HG03196 (cell line): ENCODE results near the gene MZB1.
"Not testable (repeated sequence)": the region's sequence is repeated elsewhere in the genome, so short reads cannot be mapped to it uniquely, and the experiment has no call there.

ENCODE experiments used
- ATAC-seq: cut with Tn5 transposase; IDR thresholded peaks from one replicate; pipeline ENCODE4 v1.9.1; 2021; ENCODE audit not compliant: unreplicated experiment

The MZB1 gene

DNA sequence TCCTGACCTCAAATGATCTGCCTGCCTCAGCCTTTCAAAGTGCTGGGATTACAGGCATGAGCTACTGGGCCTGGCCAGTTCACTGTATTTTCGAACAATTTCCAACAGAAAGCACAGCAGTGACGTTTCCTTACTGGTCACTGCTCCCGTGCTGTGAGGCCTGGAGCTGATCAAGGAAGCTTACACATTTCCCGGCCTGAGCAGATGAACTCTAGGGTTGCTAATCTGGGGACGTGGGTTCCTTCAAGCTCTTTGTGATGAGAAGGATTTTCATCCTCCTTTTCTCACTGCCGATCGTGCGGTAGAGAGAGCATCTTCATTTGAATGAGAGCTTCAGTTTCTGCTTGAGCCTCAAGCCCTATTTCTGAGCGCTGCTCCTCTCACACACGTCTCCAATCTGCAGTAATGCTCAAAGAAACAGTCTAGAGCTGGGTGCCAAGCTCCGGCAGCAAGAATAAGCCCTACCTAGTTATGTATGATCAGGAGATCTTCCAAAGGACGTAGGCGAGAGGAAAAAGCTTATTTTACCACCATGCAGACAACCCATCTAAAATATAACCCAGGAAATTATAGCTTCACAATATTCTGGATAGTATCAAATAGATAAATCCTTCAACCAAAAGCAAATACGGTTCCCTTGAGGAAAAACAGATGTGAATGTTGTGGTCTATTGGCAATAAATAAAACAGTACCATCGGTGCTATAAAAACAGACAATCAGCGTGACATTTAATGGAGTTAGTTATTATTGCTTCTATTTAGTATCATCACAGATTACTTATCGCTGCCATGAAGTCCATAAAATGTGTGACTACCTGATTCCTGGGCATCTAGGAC, 21.5 kb upstream of the MZB1 start:
- ATAC-seq, result no peak

DNA sequence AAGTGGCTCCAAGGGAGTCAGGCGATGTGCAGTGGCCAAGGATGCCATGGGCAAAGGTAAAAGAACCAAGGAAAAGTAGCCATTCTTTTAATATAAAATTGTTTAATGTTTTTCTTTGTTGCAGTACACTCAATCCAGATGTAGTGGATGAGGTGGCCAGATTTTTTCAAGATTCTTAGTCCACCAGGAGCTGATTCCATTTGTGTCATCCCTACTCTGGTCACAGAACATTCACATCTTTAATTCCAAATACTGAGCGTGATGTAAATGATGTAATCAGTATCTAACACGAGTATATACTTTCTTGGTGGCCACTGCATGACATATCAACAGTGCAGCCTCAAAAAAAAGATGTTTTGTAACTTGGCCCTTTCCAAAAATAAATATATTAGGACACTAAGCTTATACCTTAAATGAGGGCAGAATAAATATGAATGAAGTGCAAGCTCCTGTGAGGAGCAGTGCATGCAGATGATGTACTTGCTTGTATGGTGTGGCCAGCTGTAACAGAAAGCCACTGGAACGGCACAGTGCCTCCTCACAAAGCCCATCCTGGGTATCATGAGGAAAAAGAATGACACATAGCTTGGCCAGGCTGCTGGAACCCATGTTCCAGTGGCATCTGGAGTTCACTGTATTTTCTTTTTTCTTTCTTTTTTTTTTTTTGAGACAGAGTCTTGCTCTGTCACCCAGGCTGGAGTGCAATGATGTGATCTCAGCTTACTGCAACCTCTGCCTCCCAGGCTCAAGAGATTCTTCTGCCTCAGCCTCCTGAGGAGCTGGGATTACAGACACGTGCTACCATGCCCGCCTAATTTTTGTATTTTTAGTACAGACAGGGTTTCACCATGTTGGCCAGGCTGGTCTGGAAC, 20.6 kb upstream of the MZB1 start:
- ATAC-seq, result no peak

DNA sequence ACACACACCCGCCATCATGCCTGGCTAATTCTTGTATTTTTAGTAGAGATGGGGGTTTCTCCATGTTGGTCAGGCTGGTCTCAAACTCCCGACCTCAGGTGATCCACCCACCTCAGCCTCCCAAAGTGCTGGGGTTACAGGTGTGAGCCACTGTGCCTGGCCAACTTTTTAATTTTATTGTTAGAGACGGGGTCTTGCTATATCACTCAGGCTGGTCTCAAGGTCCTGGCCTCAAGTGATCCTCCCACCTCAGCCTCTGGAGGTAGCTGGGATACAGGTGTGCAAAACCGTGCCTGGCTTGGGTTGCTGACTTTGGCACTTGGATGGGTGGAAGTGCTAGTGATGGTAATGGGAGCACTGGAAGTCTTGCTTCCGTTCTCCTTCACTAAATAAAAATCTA, 19.4 kb upstream of the MZB1 start:
- ATAC-seq, result not testable (repeated sequence)

DNA sequence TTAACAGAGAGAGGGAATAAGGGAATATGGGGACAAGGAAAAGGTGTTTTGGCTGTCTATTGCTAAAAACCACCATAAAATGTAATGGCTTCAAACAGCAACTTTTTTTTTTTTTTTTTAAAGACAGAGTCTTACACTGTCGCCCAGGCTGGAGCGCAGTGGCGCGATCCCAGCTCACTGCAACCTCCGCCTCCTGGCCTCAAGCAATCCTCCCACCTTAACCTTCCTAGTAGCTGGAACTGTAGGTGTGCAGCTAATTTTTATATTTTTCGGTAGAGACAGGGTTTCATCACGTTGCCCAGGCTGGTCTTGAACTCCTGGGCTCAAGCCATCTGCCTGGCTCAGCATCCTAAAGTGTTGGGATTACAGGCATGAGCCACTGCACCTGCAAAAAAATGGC, 18.5 kb upstream of the MZB1 start:
- ATAC-seq, result no peak

DNA sequence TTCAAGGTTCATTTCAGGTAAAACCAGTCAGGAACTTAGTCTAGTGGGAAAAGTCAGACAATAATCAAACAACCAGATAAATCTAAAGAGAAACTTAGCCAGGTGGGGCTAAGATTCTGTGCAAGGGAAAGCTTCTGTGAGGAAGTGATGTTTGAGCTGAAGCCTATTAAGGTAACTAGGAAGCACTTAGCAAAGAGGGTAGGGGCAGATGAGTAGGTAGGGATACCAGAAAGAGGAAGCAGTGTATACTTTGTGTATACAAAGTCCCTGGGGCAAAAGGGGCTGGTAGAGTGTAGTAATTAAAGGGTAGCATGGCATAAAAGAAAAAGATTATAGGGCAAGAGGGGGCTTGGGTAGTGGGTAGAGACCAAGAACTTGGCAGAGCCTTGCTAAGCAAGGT, 17.8 kb upstream of the MZB1 start:
- no peak for ATAC-seq

DNA sequence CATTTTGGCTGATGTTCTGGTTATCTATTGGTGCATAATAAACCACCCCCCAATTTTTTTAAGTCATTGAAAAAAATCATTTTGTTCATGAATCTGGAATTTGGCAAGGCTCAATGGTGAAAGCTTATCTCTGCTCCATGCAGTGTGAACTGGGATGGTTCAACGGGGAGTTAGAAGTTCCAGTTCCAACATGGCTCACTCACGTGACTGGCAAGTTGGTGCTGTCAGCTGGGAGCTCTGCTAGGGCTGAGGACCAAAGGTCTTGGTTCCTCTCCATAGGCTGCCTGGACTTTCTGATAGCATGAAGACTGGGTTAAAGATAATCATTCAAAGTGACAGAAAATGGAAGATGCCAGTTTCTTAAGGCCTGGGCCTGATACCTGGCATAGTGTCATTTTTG, 17.2 kb upstream of the MZB1 start:
- ATAC-seq, result no peak

DNA sequence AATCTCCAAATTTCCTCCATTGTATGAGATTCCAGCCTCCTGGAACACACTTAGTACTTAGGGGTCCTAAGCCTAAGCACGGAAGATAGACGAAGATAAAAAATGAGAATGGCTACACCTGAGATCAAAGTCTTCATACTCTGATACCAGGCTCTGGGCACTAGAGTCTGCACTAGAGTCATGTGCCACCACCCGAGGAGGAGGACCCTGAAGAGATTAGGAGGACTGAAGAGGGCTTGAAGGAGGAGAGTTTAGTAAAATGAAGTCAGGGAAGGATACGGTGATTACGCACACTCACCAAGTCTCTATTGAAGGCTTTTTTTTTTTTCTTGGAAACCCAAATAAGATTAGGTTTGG, 14.7 kb upstream of the MZB1 start:
- no peak for ATAC-seq

DNA sequence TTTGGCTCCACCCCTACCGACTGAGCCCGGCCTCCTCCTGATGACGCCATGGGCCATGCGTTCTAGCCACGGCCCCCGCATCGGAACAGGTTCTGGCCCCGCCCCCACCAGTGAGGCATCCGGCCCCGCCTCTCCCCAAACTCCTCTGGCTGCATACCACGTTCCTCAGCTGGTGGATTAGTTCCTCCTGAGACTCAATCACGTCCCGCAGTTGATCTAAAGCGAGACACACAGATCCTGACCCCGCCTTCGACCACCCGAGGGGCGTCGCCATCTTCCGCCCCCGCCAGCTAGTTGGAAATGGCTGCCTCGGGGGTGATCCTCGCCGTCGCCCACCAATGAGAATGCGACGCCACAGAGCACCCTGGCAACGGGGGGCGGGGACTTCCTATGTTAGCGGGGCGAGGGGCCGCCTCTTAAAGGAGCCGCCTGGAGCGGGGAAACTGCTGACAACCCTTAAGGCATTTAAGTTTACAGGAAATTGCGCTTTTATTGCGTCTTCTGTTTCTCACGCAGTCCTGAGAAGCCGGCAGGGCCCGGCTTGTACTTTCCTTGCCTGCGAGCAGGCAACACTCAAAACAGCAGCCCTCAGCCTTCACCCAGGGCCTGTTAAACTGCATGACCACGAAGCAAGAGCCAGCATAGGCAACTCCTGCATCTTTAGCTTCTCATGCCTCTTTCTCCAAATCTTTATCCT, 14.2 kb upstream of the MZB1 start, which contains the start of gene SPATA24:
Gene SPATA24, minus strand, starts transcription at position 303 of the 697 bp plus-strand sequence. Its CDS starts 29 bp downstream, at position 274.
- ATAC-seq, result peak; percentile 83

DNA sequence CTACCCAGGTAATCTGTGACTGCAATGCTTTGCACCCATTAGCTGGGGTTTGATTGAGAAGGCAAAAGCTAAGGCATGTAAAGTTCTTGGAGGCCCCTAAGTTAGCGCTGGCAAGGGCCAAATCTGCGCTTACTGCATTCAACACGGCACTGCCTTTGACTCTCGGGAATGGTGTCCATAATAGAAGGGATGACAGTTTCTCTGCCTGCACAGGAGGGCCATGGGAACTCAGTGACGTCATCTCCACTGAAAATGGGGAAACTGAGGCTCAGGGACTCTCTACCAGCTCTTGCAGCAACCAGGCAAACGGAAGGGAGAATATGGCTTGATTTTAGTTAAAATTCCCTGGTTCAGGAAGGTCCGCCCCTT, 13.7 kb upstream of the MZB1 start:
- no peak for ATAC-seq

DNA sequence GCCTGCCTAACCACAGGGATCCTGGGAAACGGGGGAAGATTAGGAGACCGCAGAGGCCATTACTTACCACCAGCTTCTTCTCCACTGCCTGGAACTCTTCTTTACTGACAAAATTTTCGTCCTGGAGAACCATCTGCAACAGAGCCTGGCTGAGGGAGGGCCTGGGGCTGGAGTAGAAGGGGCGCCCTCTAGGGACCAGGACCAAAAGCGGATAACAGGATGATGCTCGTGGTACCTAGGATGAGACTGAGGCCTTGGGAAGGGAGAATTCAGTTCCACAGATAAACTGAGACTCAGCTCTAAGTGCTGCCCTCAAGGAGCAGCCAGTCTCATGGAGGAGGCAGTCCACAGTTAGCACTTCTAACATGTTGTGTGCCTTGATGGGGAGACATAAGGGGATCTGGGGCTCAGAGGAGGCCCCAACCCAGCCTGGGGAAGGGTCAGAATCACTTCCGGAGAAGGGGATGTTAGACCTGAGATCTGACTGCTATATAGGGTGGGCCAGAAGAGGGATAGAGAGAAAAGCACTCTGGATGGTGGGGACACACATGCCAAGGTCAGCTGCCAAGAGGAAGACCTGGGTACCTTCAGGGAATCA, 12.9 kb upstream of the MZB1 start:
- no peak for ATAC-seq

DNA sequence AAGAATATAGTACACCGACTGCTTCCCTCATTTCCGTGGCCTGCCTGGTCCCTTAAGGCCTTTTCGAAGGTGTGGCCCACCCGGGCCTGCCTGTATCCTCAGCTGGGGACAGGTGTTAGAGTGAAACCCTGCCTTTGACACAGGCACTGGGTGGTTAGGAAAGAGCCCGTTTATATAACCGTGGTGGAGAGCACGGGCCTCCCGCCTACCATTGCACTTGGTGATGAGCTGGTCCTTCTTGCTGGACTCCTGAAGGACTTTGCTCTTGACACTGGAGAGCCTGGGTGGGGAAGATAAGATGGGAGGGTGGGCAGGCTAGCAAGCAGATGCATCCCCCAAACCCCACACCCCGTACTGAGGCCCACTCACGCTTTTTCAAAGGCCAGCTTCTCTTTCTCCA, 11.8 kb upstream of the MZB1 start:
- no peak for ATAC-seq

DNA sequence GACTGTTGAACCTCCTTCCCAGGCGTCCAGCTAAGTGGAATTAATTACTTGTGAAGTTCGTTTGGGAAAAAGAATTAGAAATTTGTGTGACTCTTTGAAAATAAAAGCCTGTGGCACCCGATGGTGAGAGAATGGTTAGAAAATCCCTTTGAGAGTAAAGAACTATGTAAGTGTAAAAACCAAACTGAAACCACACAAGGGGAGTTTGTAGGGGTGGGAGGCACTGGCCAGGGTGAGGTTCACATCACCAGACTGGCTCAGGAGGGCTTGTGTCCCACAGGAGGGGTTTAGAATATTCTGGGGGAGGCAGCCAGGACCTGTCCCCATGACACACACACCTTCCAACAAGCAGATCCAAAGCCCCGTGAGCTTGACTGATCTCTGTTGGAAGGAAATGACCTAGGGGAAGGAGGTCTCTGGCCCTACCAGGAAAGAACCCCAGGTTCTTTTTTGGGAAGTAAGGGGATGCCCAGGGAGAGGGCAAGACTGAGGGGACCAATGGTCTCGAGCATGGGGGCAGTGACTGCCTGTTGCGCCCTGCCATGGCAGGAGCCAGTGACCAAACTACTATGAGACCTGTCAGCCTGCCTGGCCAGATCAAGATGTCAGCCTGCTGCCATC, 9.9 kb upstream of the MZB1 start:
- peak; percentile 34 for ATAC-seq

DNA sequence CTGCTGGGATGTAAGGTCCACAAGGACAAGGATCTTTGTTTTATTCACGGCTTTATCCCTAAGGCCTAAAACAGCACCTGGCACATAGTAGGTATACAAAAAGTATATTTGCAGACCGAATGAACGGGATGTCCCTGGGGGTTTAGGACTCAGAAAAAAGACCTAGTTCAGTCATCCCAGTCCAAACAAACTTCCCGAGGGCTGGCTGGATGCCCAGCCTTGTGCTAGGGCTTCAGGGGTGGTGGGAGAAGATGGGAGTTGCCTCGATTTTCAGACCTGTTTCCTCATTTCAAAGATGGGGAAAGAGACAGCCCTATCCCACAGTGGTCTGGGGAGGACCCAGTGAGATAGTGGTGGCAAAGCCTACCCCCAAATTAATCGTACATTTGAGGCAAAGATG, 8.2 kb upstream of the MZB1 start:
- ATAC-seq, result no peak

DNA sequence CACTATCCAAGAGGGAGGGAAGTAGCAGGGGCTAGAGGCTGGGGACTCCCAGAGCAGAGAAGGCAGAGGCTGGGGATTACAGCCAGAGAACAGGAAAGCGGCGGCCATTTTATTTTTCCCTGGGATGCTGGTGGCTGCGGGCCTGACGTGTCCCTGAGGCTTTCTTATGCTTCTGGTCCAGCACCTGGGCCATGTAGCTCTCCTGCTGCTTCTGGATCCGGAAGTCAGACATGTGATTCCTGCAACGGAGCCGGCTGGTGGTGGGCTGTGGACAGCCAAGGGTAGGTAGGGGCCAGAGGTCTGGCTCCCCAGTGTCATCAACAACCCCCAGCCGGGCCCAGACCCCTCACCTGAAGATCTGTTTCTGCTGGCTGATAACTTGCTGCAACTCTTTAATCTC, 7.0 kb upstream of the MZB1 start:
- no peak for ATAC-seq

DNA sequence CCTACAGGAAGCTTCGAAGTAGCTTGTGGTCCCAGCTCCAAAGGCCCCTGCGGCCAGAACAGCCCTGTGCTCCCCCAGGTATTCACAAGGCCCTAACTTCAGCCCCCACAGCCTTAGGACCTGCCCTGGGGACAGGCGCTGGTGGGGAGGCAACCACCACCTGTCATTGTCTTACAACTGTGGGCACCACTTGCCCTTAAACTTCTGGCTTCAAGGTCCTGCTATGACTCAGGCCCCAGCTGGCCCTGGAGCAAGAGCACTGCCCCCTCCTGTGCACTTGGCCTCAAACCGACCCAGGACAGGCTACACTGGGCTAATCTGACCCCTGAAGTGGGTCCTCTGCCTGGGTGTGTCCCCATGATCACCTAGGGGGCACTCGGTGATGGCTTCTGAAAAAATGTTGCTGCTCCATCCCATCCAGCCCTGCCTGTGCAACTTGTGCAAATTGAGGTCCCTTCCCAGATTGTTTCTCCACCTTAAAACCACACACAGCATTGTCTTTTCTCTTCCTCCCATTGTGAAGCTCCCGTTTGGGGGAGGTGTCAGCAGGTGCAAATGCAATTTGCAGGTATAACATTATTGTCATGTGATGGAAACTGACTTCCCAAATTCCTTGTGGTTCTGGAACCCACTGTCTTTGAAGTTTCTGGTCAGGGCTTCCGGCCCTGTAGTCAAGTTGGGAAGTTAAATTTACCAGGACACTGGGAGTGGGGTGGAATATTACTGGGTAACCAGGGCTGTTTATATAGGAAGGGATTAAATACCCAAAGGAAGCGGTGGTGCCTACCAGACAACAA, 6.3 kb upstream of the MZB1 start:
- ATAC-seq, result no peak

DNA sequence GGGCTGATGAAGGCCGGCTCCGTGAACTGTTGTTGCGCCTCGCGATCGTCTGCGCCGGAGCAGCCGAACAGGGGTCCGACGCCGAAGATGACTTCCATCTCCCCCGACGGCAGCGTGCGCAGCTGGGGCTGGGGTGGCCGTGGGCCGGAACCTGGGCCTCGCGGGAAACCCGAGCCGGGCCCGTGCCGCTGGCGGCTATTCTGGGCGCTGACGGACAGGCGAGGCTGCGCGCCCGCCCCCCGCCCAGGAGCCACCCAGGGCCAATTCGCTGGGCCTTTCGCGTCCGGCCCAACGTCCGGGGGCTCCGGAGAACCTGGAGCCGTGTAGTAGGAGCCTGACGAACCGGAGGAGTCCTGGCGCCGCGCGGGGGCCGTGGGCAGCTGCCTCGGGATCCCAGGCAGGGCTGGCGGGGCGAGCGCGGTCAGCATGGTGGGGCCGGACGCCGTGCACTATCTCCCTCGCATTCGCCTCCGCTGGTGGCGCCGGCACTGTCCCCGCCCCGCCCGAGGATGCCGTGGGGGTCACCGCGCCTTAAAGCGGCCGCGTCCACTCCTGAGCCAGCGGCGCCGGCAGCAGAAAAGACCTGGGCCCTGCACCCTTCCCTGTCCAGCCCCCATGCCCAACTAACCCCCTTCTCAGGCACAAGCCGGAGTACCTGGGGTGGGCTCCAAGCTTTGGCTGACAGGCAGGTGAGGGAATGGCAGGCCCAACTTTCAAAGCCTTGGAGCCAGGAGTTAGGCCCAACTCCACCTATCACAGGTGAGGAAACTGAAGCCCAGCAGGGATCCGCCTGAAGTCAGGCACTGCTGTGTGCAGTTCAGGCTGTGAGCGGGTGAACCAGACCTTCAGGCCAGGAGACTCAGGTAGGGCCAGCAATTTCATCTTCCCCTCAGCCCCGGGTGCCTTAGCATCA, 5.2 kb upstream of the MZB1 start, which contains the start of gene PROB1:
Gene PROB1, minus strand, starts transcription at position 451 of the 913 bp plus-strand sequence. Its CDS starts 23 bp downstream, at position 428.
- ATAC-seq, result no peak

DNA sequence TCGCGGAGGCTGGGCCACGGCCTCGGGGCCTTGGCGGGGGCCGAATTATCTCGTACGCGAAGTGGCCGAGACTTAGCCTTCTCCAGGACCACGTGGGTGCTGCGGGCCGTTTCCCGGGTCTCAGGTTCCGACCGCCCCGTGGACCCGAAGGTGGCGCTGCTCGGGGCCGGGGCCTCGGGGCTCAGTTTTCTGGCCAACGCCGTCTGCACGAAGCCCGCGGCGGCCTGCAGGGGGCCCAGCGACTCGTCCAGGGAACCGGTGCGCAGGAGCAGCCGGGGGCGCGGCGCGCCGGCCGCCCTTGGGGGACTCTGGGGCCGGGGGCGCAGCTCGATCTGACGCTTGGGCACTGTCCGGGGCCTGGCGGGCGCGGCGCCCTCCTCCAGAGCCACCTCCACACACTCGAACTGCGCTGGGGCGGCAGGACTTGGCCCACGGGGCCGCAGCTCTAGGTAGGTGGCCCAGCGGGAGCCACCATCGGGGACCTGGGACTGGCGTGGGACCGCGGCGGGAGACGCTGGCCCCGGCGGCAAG, 4.5 kb upstream of the MZB1 start:
- ATAC-seq, result no peak

DNA sequence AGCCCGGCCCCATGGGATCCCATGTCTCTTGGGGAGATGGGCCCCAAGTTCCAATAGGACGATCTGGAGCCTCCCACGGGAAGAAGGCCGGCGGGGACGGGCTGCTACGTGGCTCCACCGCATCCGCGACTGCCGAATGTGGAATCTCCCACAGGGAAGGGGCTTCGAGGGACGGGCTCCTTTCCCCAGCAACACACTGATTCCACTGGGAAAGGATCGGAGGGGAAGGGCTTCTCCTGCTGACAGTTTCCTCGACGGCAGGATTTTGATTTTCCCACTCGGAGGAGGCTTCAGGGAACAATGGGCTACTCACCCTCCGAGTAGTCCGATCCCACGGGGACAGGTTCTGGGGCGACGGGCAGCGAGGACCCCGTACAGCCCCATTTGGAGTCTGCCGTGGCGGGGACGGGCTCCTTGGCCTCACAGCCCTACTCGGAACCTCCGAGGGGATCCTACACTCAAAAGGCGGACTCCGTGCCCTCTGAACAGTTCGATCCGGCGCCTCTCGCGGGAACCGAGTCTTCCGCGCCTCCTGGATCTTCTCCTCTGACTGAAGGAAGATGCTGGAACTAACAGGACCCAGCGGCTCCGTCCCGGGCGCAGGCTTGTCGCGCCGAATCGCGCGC, 3.9 kb upstream of the MZB1 start:
- no peak for ATAC-seq
